HG02840 (cell line): ENCODE results near the gene CCDC57.

ENCODE experiments used
- ATAC-seq: cut with Tn5 transposase; IDR thresholded peaks from one replicate; pipeline ENCODE4 v1.9.1; 2021; ENCODE audit warnings: mild to moderate bottlenecking, moderate library complexity, moderate number of reproducible peaks; ENCODE audit not compliant: unreplicated experiment, low FRiP score

Gene CCDC57

GRCh38 chr17:82098939-82099763 is 113.5 kb downstream of the CCDC57 start:
- ATAC-seq = peak; percentile 7

GRCh38 chr17:82098169-82098938 is 114.3 kb downstream of the CCDC57 start, which contains the start of gene FASN:
Gene FASN, minus strand, starts transcription at chr17:82098236. Its CDS starts 1,791 bp downstream, at chr17:82096445.
- ATAC-seq = peak; percentile 67

- peak; percentile 24 for ATAC-seq
Observed at GRCh38 chr17:82097919-82098168, 114.8 kb downstream of the CCDC57 start.

GRCh38 chr17:82097184-82097918 is 115.3 kb downstream of the CCDC57 start:
- ATAC-seq = no peak

- ATAC-seq = no peak
Observed at GRCh38 chr17:82096709-82097183, 115.9 kb downstream of the CCDC57 start.

- ATAC-seq = no peak
Observed at GRCh38 chr17:82095777-82096708, 116.6 kb downstream of the CCDC57 start.

GRCh38 chr17:82094931-82095776 is 117.5 kb downstream of the CCDC57 start:
- no peak for ATAC-seq

GRCh38 chr17:82092995-82093751 is 119.5 kb downstream of the CCDC57 start:
- ATAC-seq = no peak

- ATAC-seq = no peak
Observed at GRCh38 chr17:82092628-82092994, 120.0 kb downstream of the CCDC57 start.

GRCh38 chr17:82092094-82092586 is 120.5 kb downstream of the CCDC57 start:
- ATAC-seq = no peak

GRCh38 chr17:82091264-82092066 is 121.2 kb downstream of the CCDC57 start:
- no peak for ATAC-seq

- ATAC-seq = no peak
Observed at GRCh38 chr17:82090549-82091263, 121.9 kb downstream of the CCDC57 start.

GRCh38 chr17:82089723-82090548 is 122.7 kb downstream of the CCDC57 start:
- no peak for ATAC-seq

- no peak for ATAC-seq
Observed at GRCh38 chr17:82088838-82089722, 123.6 kb downstream of the CCDC57 start.
